GM23338 (cell line): ENCODE results near the gene TOP1. TPM values are rescaled to one million over a fixed set of nuclear protein-coding genes. Genes with fewer than 3 reads are reported as not detected.

Source experiments
- CREB1 ChIP-seq: fragments of 250-450 bp; sonication (Bioruptor Pico); IDR thresholded peaks from 2 replicates; pipeline ENCODE4 v1.5.0; 2020; ENCODE audit warnings: low read depth, mild to moderate bottlenecking, moderate library complexity
- CTCF ChIP-seq, 2 experiments: fragments of 200-600 bp in 1 of 2; sonication (generic) in 1 of 2; conservative IDR thresholded peaks; 2 replicates each; pipeline versions ENCODE4 v1.5.1 to v1.6.1; 2016 to 2017; ENCODE audit warnings: antibody characterized with exemption in 2 of 2, low read depth in 2 of 2, mild to moderate bottlenecking in 2 of 2, moderate library complexity in 1 of 2
- ETS1 ChIP-seq: IDR thresholded peaks from 2 replicates; pipeline ENCODE4 v1.6.1; 2016; ENCODE audit warnings: antibody characterized with exemption
- REST ChIP-seq: IDR thresholded peaks from one replicate; pipeline ENCODE4 v1.6.1; 2018; ENCODE audit warnings: antibody characterized with exemption; ENCODE audit not compliant: unreplicated experiment
- ZNF331 ChIP-seq: fragments of 250-450 bp; sonication (Bioruptor Pico); IDR thresholded peaks from 2 replicates; pipeline ENCODE4 v1.5.0; 2020; ENCODE audit warnings: low read depth, mild to moderate bottlenecking, moderate library complexity
- polyA plus RNA-seq: library from polyadenylated mRNA; unstranded; fragments of >200 nt; fragmentation: Nextera tagmentation; extraction: Ambion mirVana; gene quantifications from 2 replicates; pipeline ENCODE4 v1.2.1, GENCODE V29; 2016
- total RNA-seq: library from RNA; depleted of rRNA; stranded (reverse); fragments of >200 nt; shearing (Covaris generic); gene quantifications from 2 replicates; pipeline ENCODE4 v1.2.3, GENCODE V29; 2014
- TF ChIP-seq, protein P1 (sequence below): fragments of 250-450 bp; sonication (Bioruptor Pico); IDR thresholded peaks from 2 replicates; pipeline ENCODE4 v1.5.0; 2020; ENCODE audit warnings: mild to moderate bottlenecking, moderate library complexity

The TOP1 gene
- total and polyA plus RNA-seq, 2 experiments from 2014 or later = 62.4 to 101 TPM

- TF ChIP-seq, protein P1, sequence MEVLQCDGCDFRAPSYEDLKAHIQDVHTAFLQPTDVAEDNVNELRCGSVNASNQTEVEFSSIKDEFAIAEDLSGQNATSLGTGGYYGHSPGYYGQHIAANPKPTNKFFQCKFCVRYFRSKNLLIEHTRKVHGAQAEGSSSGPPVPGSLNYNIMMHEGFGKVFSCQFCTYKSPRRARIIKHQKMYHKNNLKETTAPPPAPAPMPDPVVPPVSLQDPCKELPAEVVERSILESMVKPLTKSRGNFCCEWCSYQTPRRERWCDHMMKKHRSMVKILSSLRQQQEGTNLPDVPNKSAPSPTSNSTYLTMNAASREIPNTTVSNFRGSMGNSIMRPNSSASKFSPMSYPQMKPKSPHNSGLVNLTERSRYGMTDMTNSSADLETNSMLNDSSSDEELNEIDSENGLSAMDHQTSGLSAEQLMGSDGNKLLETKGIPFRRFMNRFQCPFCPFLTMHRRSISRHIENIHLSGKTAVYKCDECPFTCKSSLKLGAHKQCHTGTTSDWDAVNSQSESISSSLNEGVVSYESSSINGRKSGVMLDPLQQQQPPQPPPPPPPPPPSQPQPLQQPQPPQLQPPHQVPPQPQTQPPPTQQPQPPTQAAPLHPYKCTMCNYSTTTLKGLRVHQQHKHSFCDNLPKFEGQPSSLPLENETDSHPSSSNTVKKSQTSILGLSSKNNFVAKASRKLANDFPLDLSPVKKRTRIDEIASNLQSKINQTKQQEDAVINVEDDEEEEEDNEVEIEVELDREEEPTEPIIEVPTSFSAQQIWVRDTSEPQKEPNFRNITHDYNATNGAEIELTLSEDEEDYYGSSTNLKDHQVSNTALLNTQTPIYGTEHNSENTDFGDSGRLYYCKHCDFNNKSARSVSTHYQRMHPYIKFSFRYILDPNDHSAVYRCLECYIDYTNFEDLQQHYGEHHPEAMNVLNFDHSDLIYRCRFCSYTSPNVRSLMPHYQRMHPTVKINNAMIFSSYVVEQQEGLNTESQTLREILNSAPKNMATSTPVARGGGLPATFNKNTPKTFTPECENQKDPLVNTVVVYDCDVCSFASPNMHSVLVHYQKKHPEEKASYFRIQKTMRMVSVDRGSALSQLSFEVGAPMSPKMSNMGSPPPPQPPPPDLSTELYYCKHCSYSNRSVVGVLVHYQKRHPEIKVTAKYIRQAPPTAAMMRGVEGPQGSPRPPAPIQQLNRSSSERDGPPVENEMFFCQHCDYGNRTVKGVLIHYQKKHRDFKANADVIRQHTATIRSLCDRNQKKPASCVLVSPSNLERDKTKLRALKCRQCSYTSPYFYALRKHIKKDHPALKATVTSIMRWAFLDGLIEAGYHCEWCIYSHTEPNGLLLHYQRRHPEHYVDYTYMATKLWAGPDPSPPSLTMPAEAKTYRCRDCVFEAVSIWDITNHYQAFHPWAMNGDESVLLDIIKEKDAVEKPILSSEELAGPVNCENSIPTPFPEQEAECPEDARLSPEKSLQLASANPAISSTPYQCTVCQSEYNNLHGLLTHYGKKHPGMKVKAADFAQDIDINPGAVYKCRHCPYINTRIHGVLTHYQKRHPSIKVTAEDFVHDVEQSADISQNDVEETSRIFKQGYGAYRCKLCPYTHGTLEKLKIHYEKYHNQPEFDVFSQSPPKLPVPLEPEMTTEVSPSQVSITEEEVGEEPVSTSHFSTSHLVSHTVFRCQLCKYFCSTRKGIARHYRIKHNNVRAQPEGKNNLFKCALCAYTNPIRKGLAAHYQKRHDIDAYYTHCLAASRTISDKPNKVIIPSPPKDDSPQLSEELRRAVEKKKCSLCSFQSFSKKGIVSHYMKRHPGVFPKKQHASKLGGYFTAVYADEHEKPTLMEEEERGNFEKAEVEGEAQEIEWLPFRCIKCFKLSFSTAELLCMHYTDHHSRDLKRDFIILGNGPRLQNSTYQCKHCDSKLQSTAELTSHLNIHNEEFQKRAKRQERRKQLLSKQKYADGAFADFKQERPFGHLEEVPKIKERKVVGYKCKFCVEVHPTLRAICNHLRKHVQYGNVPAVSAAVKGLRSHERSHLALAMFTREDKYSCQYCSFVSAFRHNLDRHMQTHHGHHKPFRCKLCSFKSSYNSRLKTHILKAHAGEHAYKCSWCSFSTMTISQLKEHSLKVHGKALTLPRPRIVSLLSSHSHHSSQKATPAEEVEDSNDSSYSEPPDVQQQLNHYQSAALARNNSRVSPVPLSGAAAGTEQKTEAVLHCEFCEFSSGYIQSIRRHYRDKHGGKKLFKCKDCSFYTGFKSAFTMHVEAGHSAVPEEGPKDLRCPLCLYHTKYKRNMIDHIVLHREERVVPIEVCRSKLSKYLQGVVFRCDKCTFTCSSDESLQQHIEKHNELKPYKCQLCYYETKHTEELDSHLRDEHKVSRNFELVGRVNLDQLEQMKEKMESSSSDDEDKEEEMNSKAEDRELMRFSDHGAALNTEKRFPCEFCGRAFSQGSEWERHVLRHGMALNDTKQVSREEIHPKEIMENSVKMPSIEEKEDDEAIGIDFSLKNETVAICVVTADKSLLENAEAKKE (CRISPR knock-in tag) = no peak
- TF ChIP-seq ZNF331 (CRISPR knock-in tag) = no peak
- no peak for TF ChIP-seq ETS1
- no peak for TF ChIP-seq REST
- no peak for TF ChIP-seq CTCF (conservative IDR thresholded peaks at IDR 0.05; ENCODE audit: low read depth in 2 of 2)
- no peak for TF ChIP-seq CREB1 (CRISPR knock-in tag)
Observed at GRCh38 chr20:41034239-41034638, 5.6 kb downstream of the TOP1 start (continued).
